22Rv1 (cell line): ENCODE data around the gene FN1.

Experiments used
- H3K27ac ChIP-seq: fragments of 450-650 bp; 2 replicates; pipeline ENCODE4 v1.5.1; 2017
- CTCF ChIP-seq: fragments of 450-650 bp; IDR thresholded peaks from 2 replicates; pipeline ENCODE4 v1.5.1; 2017; ENCODE audit warnings: mild to moderate bottlenecking
- ZFX ChIP-seq: fragments of 450-650 bp; IDR thresholded peaks from 2 replicates; pipeline ENCODE4 v1.6.1; 2017; ENCODE audit warnings: antibody characterized with exemption, borderline replicate concordance

Gene FN1

GRCh38 chr2:215452725-215453124 lies 16.9 kb upstream of the FN1 start:
- H3K27ac ChIP-seq: no peak overlapping the region
- TF ChIP-seq ZFX: no peak
- TF ChIP-seq CTCF: no peak

GRCh38 chr2:215451012-215451756 lies 15.3 kb upstream of the FN1 start:
- H3K27ac ChIP-seq: no peak overlapping the region
- TF ChIP-seq ZFX (no peak), CTCF (no peak)

GRCh38 chr2:215450188-215451011 lies 14.5 kb upstream of the FN1 start:
- TF ChIP-seq CTCF: no peak
- TF ChIP-seq ZFX: no peak
- no peak overlapping the region for H3K27ac ChIP-seq

GRCh38 chr2:215447673-215448081 lies 11.8 kb upstream of the FN1 start:
- no peak overlapping the region for H3K27ac ChIP-seq
- no peak for TF ChIP-seq ZFX
- TF ChIP-seq CTCF: no peak

- TF ChIP-seq CTCF (no peak), ZFX (no peak)
- no peak overlapping the region for H3K27ac ChIP-seq
Observed at GRCh38 chr2:215447056-215447455, 11.2 kb upstream of the FN1 start.

GRCh38 chr2:215442401-215442787 lies 6.5 kb upstream of the FN1 start:
- TF ChIP-seq ZFX: no peak

GRCh38 chr2:215441560-215442400 lies 5.9 kb upstream of the FN1 start:
- H3K27ac ChIP-seq: no peak overlapping the region
- TF ChIP-seq ZFX (no peak), CTCF (no peak)

More at GRCh38 chr2:215442401-215442787, 6.5 kb upstream of the FN1 start:
- no peak overlapping the region for H3K27ac ChIP-seq
